ENCODE data around the gene GCDH.
"Not testable (repeated sequence)": the region's sequence is repeated elsewhere in the genome, so short reads cannot be mapped to it uniquely, and the experiment has no call there.

The GCDH gene

DNA sequence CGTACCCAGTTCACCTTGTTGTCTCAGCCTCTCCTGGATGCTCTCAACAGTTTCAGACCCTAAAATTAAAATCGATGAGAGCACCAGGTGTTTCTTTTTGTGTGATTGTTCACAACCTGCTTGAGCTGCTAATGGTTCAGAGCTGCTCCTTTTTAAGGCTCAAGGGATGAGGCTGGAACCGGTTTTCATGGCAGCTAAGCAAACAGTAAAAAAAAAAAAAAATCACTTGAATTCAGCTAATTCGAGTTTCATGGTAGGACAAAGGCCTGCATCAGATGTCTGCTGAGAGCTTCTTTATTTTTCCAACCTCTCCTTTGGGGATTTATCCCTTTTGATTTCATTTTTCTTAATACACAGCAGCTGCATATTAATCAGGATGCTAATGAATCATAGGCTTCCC, 21.6 kb downstream of the GCDH start:
- no peak for DNase-seq

DNA sequence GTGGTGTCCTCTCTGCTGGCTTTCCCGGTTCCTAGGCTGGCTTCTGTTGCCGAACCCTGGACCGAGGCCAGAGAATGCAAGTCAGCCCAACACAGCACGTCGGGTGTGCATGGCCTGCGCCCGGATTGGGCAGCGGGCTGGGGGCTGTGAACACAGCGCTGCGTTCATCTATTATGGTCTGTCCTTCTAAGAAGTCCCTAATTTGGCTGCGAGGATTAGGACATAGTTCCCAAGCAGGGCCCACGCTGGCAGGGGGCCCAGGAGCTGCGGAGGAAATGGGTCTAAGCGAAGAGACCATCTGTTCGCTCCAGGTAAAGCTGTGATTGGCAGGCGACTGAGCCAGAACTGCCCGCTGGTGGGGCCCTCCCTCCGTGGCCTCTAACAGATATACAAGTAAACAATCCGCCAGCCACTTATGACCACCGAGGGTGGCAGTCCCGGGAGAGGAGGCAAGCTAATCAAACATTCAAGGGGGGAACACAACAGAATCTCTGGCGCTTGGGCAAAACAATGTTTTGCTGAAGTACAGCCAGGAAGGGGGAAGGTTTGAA, 22.1 kb downstream of the GCDH start:
- no peak for DNase-seq

DNA sequence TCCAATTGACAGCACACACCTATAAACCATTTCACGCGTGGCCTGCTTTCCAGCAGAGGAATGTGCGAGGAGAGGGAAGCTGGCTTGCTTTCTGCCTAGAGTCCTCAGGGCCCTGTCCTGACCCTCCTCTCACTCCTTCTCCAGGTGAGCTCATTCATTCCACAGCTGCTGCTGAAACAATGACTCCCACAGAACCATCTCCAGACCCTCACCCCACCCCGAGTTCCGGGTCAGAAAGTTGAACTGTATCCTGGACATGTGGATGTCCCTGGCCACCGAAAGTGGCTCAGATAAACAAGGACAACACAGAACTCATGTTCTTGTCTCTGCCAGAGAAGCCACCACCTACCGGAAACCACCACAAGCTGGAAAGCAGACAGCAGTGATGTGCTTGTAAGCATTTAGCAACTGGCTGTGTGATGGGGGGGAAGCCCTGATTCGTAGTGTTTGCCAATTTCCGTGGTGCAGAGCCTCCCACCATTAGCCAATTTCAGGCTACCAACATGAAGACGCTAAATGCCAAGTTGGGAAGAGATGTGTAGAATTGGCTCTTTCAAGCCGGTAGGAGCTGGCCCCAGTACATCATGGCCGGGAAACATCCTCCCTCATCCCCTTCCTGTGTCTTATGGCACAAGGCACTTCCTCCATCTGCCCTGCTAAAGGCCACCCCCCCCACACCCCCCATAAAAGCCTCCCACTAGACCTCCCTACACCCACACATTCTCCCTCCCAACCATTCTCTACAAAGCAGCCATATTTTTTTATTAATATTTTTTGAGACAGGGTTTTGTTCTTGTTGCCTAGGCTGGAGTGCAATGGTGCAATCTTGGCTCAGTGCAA, 23.1 kb downstream of the GCDH start:
- peak; percentile 64 for DNase-seq

DNA sequence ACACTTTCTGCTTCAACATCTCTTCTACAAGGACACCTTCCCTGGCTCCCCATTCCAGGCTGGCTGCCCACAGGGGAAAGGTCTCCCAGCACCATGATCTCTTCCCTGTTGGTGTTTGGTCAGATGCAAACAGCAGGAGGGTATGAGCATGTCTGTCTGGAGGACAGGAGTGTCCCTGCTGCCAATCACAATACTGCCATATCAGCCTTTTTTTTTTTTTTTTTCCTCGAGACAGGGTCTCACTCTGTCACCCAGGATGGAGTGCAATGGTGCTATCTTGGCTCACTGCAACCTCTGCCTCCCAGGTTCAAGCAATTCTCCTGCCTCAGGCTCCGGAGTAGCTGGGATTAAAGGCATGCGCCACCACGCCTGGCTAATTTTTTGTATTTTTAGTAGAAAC, 24.9 kb downstream of the GCDH start:
- not testable (repeated sequence) for DNase-seq

DNA sequence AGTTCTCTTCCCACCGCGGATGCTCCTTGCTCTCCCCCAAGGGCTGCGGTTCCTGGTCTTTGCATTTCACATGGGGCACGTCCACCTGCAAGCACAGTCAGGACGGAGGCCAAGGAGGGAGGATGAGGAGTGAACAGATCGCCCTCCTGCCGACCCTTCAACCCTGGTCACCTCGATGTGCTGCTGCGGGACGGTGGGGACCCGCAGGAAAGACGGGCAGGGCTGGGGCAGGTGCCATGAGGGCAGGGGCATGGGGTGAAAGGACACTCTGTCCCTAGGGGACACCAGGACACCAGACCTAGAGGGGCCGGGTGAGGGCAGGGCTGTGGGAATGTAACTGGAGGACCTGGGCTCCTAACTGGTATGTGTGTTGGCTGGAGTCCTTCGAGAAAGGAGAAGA, 27.3 kb downstream of the GCDH start:
- DNase-seq, result no peak

DNA sequence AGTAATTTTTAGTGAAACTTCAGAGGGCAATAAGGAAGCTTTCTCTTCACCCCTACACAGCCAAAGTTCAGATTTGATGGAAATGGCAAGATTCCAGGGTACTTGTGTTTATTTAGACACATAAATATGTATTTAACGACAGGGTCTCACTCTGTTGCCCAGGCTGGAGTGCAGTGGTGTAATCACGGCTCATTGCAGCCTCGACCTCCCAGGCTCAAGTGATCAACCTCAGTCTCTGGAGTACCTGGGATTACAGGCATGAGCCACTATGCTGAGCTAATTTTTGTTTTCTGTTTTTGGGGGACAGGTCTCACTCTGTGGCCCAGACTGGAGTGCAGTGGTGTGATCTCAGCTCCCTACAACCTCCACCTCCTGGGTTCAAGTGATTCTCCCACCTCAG, 30.1 kb downstream of the GCDH start:
- DNase-seq, result no peak

DNA sequence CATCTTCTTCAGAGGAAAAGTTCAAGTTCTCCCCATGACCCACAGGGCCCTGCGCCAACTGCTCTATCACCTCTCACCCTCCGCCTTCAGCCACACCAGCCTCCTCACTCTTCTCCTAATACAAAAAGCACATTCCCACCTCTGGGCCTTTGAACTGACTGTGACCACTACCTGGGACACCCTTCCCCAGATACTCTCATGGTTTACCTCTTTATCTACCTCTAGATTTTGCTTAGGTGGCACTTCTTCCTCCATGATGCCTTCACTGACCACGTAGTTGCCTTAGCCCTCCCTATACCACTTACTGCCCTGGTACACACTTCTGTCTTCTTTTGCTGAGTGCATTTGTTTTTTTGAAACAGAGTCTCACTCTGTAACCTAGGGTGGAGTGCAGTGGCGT, 32.0 kb downstream of the GCDH start:
- no peak for DNase-seq

- DNase-seq, result no peak
Measured at GRCh38 chr19:12924621-12925310, 33.8 kb downstream of the GCDH start.

DNA sequence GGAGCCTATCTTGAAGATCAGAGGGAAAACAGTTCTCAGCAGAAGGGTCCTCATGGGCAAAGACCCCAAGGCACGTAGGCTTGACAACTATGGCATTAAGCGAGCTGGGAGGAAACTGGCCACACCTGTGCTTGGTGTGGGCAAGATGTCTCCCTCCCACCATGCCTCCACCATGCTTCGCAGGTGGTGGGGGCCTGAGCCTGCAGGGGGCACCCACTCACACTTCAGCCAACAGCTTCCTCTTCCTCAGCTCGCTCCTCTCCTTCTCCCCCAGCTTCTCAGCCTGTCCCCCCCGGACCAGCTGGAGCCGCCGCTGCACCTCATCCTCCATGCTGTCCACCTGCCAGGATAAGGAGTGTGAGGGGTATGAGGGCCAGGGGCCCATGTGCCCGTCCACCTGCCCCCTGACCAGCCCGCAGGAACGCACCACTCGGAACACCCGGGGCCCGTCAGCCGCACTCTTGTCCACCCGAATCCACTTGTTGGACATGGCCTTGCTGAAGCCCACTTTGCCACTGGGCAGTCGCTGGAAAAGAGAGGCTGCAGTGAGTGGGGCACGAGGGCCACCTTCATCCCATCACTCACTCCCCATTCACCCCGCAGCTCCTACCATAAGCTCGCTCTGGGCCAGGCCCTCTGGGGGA, 39.2 kb downstream of the GCDH start:
- DNase-seq, result no peak

DNA sequence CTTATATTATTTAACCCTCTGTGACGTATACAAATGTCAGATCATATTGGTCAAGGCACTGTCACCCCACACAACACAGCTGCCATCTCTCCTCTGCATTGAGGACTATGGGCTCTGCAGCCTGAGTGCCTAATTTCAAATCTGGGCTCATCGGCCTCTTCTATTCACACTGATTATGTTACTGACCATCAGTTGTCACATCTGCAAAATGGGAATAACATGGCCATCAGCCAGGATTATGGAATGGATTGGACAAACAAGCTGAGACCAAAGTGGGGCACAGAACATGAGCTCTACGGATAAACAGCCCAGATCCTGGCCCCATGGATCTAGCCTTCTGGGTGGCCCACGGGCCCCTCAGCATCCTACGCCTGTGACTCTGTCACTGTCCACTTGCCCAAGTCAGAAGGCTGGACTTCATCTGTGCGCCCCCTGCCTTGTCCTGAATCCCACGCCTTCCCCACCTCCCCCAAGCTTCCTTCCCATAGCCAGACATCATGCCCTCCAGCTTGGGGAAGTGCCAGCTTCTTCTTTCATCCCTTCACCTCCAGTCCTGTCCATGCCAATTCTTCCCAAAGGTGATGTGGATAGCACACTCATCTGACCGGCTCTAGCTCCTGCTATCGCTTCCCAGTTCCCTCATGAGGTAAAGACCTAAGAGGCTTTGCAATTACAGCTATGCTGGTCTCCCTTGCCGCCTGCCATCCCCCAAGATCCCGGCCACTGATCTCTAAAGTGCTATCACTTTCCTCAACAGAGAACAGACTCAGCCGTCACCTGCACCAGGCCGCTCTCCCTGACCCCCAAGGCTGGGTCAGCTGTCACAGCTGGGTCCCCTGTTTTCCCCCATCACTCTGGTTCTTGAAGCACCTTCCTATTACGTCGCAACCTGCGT, 41.7 kb downstream of the GCDH start:
- no peak for DNase-seq

GRCh38 chr19:12933287-12934072, 42.5 kb downstream of the GCDH start, which contains the start of gene FARSA:
FARSA (minus strand) TSS chr19:12933711; CDS start chr19:12933696, 15 bp downstream.
- peak; percentile 91 for DNase-seq

- no peak for DNase-seq
Measured at GRCh38 chr19:12935071-12935470, 44.1 kb downstream of the GCDH start.

- no peak for DNase-seq
Measured at GRCh38 chr19:12936582-12936981, 45.6 kb downstream of the GCDH start.

GRCh38 chr19:12937093-12937926, 46.4 kb downstream of the GCDH start:
- no peak for DNase-seq

DNA sequence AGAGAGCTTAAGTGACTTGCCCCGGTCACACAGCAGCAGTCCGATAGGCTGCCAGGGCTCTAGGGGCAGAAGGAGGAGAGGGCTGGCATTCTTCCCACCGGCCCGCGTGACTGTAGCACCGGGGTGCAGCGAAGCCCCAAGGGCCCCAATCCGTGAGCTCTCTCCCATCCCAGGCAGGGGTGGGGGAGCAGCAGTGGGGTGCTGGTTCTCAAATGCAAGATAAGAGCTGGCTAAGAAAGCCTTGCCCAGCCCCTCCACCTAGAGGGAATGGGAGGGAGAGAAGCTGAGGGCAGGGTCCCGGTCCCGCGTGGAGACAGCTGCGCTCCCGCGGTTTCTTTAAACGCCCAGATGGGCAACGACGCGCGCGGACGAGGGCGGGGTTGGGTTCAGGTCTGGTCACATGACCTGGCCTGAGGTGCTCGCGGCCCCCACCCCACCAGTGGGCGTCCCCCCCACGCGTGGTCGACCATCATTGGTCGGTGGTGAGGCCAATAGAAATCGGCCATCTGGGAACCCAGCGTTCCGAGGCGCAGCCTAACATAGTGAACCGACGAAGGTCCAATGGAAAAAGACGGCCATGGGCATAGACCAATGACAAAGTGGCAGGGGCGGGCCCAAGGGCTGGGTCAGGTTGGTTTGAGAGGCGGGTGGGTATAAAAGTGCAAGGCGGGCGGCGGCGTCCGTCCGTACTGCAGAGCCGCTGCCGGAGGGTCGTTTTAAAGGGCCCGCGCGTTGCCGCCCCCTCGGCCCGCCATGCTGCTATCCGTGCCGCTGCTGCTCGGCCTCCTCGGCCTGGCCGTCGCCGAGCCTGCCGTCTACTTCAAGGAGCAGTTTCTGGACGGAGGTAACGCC, 47.2 kb downstream of the GCDH start, which contains the start of gene CALR:
Gene CALR (plus strand): TSS at position 683 of the 852 bp plus-strand sequence. CDS start 71 bp downstream, at position 754.
- peak; percentile 100 for DNase-seq

GRCh38 chr19:12938779-12939601, 48.0 kb downstream of the GCDH start:
- DNase-seq, result peak; percentile 50

DNA sequence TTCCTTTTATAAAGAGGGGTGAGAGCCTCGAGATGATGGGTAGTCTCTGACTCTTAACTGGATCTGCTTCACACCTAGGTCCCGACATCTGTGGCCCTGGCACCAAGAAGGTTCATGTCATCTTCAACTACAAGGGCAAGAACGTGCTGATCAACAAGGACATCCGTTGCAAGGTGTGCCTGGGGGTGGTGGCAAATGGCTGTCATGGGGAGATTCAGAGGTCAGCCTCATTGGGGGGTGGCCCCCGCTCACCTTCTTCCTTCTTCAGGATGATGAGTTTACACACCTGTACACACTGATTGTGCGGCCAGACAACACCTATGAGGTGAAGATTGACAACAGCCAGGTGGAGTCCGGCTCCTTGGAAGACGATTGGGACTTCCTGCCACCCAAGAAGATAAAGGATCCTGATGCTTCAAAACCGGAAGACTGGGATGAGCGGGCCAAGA, 49.0 kb downstream of the GCDH start:
- DNase-seq, result no peak

- no peak for DNase-seq
Measured at GRCh38 chr19:12940897-12941296, 49.9 kb downstream of the GCDH start.

All from CD4-positive, alpha-beta T cell treated with Interleukin-21 for 1 hour (primary cell).